GM18873 (cell line): ENCODE measurements around the gene SCAP.

Experiments
- ATAC-seq: cut with Tn5 transposase; IDR thresholded peaks from one replicate; pipeline ENCODE4 v1.9.1; 2021; ENCODE audit warnings: mild to moderate bottlenecking, moderate library complexity, moderate number of reproducible peaks; ENCODE audit not compliant: unreplicated experiment, low FRiP score

The SCAP gene

DNA sequence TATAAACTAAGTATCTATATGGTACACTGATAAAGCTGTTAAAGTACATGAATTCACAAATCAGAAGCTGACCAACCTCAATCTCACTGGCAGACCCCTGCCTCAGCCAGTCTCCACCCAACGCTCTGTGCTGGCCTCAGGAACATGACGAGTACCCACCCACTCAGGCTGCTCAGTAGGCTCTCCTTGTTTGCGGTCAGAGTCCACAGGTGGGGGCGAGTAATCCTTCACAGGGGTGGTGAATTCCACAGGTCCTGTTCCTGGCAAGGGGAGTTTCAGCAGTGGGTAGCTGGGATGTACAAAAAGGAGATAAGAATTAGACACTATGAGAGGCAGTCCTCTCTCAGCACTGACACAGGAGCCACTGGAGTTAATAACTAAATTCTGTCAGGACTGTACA is 40.9 kb downstream of the SCAP start:
- ATAC-seq = no peak

DNA sequence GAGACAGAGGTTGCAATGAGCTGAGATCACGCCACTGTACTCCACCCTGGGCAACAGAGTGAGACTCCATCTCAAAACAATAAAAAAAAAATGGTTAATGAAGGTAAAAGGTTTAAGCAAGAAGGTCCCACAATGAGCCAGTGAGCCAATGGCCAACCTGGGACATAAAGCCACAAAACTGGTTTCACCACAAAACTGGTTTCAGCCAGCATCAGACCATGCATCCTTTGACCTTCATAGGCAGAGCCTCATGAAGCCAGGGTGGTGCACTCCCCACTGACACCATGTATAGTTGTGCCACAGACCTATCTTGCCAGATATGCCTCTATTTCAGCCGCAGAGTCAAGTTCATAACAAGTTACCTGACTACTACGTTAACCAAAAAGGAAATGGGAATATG is 41.9 kb downstream of the SCAP start:
- no peak for ATAC-seq

DNA sequence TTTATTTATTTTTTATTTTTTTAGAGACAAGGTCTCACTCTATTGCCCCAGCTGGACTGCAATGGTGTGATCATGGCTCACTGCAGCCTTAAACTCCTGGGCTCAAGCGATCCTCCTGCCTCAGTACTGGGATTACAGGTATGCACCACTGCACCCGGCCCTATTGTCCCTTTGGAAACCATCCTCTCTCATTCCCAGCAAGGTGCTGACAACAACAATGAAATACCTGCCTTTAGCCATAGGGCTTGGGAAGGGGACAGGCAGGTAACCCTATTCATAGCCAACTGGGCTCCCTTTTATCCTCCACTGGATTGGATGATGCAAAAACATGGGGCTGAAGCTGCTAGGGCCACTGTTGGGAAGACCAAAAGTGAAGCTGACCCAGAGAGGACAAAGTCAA is 43.1 kb downstream of the SCAP start:
- no peak for ATAC-seq

DNA sequence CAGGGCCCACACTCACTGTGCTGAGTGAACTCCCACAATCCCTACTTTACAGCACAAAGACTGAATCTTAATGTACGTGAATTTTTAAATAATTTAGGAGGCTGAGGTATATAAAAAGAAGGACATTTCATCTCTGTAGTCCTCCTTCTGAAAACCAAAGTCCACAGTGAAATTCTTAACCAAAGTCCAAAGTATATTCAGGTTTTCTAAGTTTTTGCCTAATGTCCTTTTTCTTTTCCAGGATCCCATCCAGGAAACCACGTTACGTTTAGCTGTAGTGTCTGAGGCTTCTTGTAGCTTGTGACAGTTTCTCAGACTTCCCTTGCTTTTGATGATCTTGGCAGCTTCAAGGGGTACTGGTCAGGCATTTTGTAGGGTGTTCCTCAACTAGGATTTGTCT is 44.5 kb downstream of the SCAP start:
- ATAC-seq = no peak

DNA sequence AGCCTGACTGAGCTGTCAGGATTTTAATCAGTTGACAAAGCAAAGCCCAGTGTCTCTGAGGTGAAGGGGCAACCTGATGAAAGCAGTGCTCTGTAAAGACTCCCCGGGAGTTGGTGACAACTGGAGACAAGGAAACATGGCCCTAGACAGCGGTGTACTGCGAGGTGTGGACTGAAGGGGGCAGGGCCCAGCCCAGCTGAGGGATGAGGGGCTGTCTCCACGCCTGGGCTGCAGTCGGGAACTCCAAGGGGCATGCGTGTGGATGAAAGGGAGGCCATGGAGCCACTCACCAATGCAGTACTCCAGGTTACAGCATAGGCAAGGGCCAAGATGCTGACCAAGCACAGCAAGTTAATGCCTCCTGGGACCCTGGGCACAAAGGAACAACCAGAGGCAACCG is 45.1 kb downstream of the SCAP start:
- ATAC-seq = no peak

DNA sequence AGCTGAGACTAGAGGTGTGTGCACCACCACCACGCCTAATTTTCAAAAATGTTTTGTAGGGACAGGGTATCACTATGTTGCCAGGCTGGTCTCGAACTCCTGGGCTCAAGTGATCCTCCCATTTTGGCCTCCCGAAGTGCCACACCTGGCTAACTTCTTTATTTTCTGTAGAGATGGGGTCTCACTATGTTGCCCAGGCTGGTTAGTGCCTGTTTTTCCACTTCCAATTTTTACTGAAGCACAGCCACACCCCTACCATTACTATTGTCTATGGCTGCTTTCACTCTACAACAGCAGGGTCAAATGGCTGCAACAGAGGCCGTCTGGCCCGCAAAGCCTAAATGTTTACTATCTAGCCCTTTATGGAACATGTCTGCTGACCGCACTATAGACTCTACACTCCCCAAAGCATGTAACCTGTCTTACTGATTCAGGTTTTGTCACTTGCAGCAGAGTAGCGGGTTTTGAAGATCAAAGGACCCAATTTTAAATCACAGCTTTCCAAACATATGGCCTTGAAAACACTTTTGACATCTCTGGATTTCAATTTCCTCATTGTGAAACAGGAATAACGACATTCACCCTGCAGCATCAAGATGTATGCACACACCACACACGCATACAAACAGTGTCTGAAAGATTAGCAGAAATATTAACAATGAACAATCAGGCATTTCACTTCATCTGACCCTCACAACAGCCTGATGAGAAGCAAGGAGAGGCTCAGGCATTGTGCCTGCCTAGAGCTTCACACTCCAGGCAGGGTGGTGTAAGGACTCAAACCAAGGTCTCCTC is 46.1 kb downstream of the SCAP start:
- ATAC-seq = no peak

DNA sequence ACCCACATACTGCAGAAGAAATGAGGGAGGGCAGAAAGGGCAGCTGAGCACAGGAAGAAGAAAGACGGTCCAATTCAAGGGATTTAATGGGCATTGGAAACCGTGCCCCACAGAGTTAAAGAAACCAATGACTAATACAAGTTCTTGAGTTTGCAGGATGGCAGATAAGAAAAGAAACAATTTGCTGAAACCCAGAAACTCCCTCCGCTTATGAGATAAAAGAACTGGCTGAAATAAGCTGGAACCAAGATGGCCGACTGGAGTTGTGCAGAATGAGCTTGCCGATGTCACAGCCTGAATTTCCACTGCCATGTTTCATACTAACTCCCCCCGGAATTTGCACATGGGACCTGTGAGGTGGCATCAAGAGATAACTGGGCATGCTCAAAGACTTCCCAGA is 47.1 kb downstream of the SCAP start:
- no peak for ATAC-seq

DNA sequence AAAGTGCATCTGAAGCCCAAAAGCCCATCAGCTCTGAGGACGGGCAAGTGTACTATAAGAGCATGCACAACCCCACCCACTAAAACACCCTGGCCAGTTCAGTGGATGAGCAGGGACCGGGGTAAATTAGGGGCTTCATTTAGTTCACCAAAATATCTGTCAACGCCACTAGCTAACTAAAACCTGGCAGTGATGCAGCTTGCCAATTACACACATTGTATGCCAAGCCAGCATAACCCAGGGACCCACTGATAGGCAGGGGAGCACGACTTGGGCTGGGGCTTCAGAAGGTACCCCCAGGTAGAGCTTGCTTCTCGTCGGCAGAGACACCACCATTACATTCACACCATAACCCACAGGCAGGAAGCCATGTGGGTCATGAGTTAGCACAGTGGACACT is 47.9 kb downstream of the SCAP start:
- no peak for ATAC-seq

DNA sequence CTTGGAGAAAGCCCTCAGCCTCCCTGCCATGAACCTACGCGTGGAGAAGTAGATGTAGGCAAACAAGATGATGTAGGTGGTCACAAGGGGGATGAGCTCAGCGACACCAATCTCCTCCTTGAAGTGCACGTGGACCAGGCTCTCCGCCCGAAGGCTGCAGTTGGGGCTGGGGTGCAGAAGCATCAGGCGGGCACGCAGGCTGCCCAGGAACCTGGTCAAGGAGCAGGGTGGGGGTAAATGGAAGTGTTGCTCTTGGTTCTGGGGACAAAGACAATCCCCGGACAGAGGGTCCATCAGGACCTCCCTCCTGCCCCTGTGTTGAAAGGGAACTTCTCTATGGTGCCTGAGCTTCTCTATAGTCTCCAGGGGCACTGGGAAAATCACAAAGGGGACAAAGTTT is 49.8 kb downstream of the SCAP start:
- no peak for ATAC-seq

DNA sequence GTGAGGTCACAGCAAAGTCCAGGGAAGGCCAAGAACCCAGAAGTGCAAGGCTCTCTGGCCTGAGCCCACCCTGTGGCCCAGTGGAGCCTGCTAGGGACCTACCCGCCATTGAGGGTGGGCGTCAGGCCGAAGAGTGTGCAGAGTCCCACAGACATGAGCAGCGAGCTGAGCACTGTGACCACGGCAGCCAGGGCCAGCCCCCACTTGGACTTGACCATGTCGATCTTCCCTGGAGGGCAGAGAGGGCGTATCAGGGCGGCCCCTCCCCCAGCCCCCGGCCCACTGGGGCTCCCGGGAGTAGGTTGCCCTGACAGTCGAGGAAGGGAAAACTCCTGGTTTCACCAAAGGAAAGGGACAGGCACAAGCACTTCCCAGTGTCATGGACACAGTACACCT is 50.4 kb downstream of the SCAP start:
- no peak for ATAC-seq

DNA sequence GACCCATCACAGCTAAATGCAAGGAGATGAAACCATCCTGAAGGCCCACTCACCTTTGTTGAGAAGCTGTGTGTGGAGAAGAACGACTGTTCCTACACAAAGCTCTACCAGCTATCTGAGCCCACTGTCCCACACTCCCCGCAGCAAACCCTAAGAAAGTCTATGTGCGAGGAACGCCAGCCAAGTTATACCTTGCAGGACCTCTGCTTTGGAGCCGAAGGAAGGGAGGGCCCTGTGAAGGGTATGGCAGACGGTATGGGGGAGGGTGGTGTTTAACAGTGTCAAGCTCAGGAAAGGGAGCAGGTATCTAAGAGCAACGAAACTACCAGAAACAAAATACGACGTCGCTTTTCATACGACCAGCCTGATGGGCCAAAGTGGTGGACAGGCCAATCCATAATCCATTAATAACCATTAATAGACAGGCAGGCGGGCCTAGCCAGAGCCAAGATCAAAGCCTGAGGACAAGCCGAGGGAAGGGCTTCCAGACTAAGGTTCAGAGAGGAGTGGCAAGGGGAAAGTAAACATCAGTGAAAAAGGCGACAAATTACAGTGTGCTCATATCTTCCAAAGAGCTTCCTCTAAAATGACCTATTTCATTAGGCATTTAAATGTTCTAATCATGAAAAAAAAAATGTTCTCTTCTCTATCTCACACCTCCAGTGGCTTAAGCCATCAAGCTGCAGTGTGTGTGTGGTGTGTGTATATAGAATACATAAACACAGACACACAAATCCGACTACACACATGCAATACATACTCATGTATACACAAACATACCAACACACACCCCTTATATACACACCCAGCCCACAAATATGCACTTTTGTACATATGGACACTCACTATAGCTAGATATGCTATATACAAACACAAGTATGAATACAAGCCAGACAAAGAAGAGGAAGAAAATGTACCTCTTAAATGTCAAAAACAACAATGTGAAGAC is 51.0 kb downstream of the SCAP start:
- no peak for ATAC-seq

DNA sequence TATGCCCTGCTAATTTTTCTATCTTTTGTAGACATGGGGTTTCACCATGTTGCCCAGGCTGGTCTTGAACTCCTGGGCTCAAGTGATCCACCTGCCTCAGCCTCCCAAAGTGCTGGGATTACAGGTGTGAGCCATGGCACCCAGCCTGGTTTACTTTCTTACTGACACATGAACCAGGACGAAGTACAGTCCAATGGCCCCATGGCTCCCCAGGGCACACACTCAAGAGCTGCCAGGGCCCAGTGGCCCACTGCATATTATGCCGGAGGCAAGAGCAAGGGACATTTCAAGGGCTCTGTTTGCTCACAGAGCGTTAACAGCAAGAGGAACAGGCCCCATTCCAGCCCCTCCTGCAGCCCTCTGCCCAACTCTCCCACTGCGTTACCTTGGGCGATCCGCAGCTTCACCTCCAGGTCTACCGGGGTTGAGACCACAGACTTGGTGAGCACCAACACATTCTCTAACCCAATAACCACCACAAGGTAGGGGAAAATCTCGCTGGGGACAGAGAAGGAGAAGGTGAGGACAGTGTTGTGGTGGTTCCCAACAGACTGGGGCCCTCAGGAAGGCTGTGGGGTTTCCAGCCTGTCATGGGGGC is 52.1 kb downstream of the SCAP start:
- ATAC-seq = no peak

DNA sequence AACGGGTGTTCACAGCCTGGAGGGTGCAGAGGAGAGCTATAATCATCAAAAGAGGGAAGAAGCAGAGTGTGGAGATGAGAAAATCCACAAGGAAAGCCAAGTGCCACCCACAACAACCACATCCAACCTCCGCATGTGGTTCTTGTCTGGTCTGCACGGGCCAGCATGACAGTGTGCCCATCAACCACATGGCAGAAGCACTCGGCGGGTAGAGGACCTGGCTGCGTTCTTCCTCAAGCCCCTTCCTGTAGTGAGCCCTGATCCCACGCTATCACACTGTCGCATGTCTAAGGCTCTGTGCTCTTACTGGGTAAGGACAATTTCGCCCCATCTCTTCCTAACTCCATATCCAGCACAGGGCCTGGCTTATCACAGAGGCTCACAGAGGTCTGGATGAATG is 53.0 kb downstream of the SCAP start:
- ATAC-seq = no peak

DNA sequence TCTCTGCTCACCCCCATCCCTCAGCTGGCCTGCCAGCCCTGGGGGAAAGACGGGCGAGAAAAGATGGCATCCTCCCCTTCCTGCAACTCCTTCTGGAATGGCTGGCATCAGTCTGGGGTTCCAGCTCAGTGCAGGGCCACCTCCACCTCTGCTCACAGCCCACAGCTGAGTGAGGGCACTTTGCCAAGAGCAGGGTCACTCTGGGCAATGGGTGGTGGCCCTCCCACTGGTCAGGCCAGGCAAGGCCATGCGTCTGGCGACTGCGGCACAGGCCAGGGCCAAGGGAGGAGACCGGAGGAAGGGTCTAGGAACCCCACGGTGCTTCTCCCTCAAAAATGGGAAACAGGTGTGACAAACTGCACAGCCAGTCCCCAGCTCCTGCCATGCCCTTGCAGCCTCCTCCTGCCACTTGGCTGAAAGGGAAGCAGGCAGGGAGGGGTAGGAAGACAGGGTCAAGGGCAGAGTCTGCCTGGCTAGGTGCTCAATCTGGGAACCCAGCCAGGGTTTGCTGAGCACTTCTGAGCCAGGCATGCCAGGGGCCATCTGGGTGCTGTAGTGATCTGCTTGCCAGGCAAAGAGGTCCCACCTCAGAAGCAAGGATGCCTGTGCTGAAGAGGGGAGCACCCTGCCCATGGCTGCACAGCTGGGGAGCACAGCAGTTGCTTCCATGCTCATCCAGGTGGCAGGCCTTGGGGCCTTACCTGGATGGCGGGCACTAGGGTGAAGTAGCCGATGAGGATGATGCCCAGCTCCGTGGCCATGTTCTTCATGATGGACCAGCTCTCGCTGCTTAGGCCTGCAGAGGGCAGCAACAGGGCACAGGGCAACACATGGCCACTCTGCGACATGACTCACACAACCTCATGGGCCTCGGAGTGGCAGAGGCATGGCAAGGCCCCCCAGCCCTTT is 53.7 kb downstream of the SCAP start:
- no peak for ATAC-seq

DNA sequence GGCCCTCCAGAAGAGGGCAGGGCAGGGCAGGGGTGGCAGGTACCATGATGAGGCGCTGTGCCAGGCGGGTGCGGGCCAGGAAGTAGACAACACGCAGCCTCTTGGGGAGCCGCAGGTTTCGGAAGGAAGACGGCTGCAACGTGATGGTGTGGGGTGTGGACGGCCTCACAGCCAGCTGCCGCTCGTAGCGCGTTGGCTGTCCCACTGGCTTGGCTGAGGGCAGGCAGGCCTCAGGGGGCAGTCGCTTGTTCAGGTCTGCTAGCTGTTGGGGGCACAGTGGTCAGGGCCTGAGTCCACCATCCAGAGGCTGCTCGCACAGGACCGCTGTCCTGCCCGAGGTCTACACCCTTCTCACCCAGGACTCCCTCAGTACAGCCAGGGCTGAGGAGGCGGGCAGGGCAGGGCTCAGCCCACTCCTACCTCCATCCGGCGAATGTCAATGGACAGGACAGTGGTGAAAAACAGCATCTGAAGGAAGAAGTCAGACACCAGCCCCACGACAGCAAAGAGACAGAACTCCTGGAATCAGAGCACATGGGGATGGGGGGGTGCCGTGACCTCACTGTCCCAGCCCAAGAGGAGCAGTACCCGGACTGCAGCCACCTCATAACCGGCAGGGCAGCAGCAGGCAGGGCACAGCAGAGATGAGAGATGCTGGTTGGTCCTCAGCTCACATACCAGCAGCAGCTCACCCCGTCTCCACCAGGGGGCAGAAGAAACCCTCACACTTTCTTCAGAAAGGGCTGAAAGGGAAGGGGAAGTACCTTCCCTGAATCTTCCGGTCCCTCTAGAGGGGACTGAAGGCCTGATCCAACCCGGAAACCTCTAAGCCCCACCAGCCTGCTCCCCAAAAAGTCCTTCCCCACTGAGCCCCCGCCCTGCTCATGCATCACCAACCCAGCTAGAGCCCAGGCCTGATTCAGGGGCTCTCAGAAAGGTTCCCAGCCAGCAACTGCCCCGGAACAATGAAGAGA is 54.9 kb downstream of the SCAP start:
- ATAC-seq = no peak

DNA sequence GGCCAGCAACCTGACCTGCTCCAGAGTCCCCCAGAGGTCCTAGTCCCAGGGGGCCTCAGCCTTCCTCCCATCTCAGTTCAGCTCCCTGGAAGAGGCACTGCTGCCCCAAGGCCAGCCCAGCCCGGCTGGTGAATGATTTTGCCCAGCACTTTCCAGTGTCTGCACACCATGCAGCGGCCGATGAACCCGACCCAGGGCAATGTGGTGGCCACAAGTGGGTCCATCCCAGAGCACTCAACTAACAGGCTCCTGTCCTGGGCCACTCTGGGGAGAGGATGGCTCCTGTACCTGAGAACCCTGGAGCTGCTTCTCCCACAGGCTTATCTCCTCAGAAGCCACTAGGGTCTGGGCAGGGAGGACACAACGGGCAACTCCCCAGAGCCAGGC is 55.7 kb downstream of the SCAP start:
- ATAC-seq = no peak

DNA sequence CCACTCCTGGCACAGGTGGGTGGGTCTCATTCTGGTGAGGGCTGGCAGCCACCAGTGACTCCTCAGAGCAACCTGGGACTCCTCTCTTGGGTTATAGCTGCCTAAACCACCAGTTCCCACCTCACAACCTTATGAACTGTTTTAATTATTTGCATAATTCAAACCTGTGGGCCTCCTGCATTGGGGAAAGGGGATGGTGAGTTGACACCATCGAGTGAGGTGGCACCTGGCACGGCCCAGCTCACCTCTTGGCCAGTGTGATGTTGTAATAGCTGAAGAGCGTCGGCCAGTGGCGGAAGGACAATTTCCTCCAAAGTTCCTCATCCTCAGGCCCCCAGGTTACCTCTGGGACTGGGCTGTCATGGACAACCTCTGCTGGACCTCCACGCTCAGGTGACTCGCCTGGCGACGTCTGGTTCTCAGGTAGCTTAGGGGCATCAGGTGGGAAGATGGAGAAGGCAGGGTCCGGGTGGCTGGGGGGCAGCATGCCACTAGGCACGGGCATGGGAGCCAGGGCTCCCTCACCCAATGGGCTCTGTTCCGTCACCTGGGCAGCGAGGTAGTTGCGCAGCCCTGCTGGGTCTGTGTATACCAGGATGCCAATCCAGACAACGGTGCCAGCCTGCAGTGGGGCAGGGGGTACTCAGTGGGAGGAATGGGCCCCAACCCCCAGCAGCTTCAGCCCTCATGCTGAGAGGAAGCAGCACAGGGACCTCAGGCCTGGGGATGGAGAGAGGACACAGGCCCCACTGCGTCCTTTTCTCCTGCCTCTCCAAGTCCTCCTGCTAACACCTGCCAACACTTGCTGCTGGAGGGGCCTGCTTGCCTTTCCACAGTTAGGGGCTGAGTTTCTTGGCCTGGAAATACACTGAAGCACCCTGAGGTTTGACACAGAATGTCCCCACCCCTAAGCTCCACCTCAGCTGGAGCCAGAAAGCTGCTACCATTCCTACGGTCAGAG is 56.4 kb downstream of the SCAP start:
- ATAC-seq = no peak
